Right lobe of liver (tissue), 4 donors: ENCODE results near the gene ARHGEF2.

Experiments
- CTCF ChIP-seq, 4 donors: fragments of 200-600 bp in 3 of 4; fragments of 450-650 bp in 1 of 4; IDR thresholded peaks; one replicate each; pipeline versions ENCODE4 v1.5.1 to v1.8.0; 2016 to 2022; ENCODE audit warnings: antibody characterized with exemption in 4 of 4, mild to moderate bottlenecking in 2 of 4
- POLR2A ChIP-seq: fragments of 450-650 bp; IDR thresholded peaks from one replicate; pipeline ENCODE4 v1.6.1; 2017; ENCODE audit warnings: antibody characterized with exemption, mild to moderate bottlenecking
- donor health status: DM: no; HTN: no; CAD: no.
- donor health status: DM: no; HTN: no; CAD: no.
- donor health status: DM: no; HTN: yes; CAD: no.

DNA sequence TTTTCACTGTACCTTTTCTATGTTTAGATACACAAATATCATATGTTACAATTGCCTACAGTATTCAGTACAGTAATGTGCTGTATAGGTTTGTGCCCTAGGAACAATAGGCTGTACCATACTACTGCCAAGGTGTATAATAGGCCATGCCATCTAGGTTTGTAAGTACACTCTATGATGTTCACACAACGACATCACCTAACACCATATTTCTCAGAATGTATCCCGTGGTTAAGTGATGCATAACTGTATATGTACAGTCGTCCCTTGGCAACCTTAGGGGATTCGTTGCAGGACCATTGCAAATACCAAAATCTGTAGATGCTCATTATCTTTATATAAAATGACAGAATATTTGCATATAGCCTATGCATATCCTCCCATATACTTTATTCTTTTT, 48.2 kb upstream of the ARHGEF2 start:
- no peak for TF ChIP-seq CTCF (IDR thresholded peaks at IDR 0.05)
- TF ChIP-seq POLR2A: no peak
